ENCODE data around the gene LRRC59. TPM values are rescaled to one million over a fixed set of nuclear protein-coding genes. Genes with fewer than 3 reads are reported as not detected.
A peak's percentile ranks its signal among the peaks of the same experiment; 100 is the strongest.

The LRRC59 gene
- total and polyA plus RNA-seq, 2 of the 13 experiments (the other 11 are each of a cell fraction or from before 2014, with no cell fraction given), result 87.3 to 222 TPM

DNA sequence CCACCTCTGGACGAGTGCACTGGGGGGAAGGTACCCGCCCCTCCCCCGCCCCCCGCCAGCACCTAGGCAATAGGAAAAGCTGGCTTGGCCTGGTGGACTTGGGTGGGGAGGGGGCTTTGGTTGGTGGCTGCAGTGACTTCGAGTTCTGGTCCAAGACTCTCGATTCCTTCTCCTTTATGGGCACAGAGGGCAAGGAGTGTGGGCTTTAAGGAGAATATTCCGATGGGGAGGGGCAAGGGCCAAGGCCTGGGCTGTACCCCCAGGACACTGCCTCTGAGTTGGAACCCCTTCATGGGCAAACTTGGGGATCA is 29.1 kb upstream of the LRRC59 start (continued):
- TF ChIP-seq HNRNPL (IDR thresholded peaks at IDR 0.05; ENCODE audit: low read depth, low read length) (no peak), WIZ (CRISPR knock-in tag; IDR thresholded peaks at IDR 0.05) (0 out of 2 replicates have a peak, but pooled peaks have one; percentile 2), DNMT3B (CRISPR knock-in tag; conservative IDR thresholded peaks at IDR 0.05) (no peak), HOMEZ (CRISPR knock-in tag; IDR thresholded peaks at IDR 0.05; ENCODE audit: low read depth) (no peak), SRSF4 (IDR thresholded peaks at IDR 0.05; ENCODE audit: low read depth, low read length, poor library complexity, severe bottlenecking) (no peak), HNRNPLL (IDR thresholded peaks at IDR 0.05; ENCODE audit: low read depth, low read length, poor library complexity, severe bottlenecking) (no peak), TMF1 (CRISPR knock-in tag; IDR thresholded peaks at IDR 0.05; ENCODE audit: low read depth) (no peak), ZNF343 (CRISPR knock-in tag; IDR thresholded peaks at IDR 0.05) (0 out of 2 replicates have a peak, but pooled peaks have one; percentile 20), ERF (CRISPR knock-in tag; IDR thresholded peaks at IDR 0.05) (peak; percentile 3; the same call in 1 of the 2 replicates), ONECUT2 (CRISPR knock-in tag; IDR thresholded peaks at IDR 0.05) (no peak), ZNF619 (CRISPR knock-in tag; IDR thresholded peaks at IDR 0.05) (0 out of 2 replicates have a peak, but pooled peaks have one; percentile 7), MAZ (IDR thresholded peaks at IDR 0.05; ENCODE audit: borderline replicate concordance, low read depth, low read length) (no peak), MAZ (CRISPR knock-in tag; IDR thresholded peaks at IDR 0.05; ENCODE audit: low read depth) (peak; percentile 17; the same call in 1 of the 2 replicates)

All from HepG2 (cell line).